Type B pancreatic cell (in vitro differentiated cells): ENCODE data around the gene ELMOD1. TPM values are rescaled to one million over a fixed set of nuclear protein-coding genes. Genes with fewer than 3 reads are reported as not detected.
"Not testable (repeated sequence)": the region's sequence is repeated elsewhere in the genome, so short reads cannot be mapped to it uniquely, and the experiment has no call there.

Source experiments
- DNase-seq: peaks from one replicate; pipeline ENCODE4 v3.0.0; 2021; ENCODE audit warnings: mixed read lengths; ENCODE audit not compliant: unreplicated experiment; ENCODE audit errors: extremely low spot score
- H3K27ac Mint-ChIP-seq: 2 replicates; pipeline ENCODE4 v1.8.0; 2021; ENCODE audit warnings: mild to moderate bottlenecking, mixed read lengths
- H3K27me3 Mint-ChIP-seq: 2 replicates; pipeline ENCODE4 v1.8.0; 2021; ENCODE audit warnings: mixed read lengths
- H3K36me3 Mint-ChIP-seq: 2 replicates; pipeline ENCODE4 v1.8.0; 2021; ENCODE audit warnings: mixed read lengths
- H3K4me1 Mint-ChIP-seq: one replicate; pipeline ENCODE4 v1.8.0; 2021; ENCODE audit warnings: mixed read lengths; ENCODE audit not compliant: unreplicated experiment
- H3K4me3 Mint-ChIP-seq: 2 replicates; pipeline ENCODE4 v1.8.0; 2021; ENCODE audit warnings: mild to moderate bottlenecking, mixed read lengths
- H3K9me3 Mint-ChIP-seq: 2 replicates; pipeline ENCODE4 v1.8.0; 2021; ENCODE audit warnings: mixed read lengths
- CTCF ChIP-seq: fragments of 200-600 bp; sonication (generic); conservative IDR thresholded peaks from 2 replicates; pipeline ENCODE4 v1.5.0; 2021; ENCODE audit warnings: antibody characterized with exemption, mild to moderate bottlenecking
- total RNA-seq: library from RNA; stranded (reverse); gene quantifications from 2 replicates; pipeline ENCODE4 v1.2.1, GENCODE V29; 2021; ENCODE audit warnings: low replicate concordance

Gene ELMOD1
- total RNA-seq, 1 donor from 2014 or later, result 4.0 TPM

GRCh38 chr11:107565219-107565937 lies 25.6 kb upstream of the ELMOD1 start, which contains the start of gene ALKBH8:
Gene ALKBH8 (minus strand): TSS chr11:107565735. CDS start chr11:107560893, 4,842 bp downstream.
- TF ChIP-seq CTCF, result peak; percentile 15
- peak; percentile 71 for DNase-seq
- H3K27me3 Mint-ChIP-seq, result no peaks in the 10 kb centered on the region
- H3K4me3 Mint-ChIP-seq, result peak within 1 kb of the TSS; percentile 99
- H3K9me3 Mint-ChIP-seq, result no peaks in the 10 kb centered on the region
- peak within 1 kb of the TSS; percentile 93 for H3K27ac Mint-ChIP-seq
- peaks cover 33% of the 10 kb centered on the region for H3K4me1 Mint-ChIP-seq
- H3K36me3 Mint-ChIP-seq, result no peaks in the 10 kb centered on the region

DNA sequence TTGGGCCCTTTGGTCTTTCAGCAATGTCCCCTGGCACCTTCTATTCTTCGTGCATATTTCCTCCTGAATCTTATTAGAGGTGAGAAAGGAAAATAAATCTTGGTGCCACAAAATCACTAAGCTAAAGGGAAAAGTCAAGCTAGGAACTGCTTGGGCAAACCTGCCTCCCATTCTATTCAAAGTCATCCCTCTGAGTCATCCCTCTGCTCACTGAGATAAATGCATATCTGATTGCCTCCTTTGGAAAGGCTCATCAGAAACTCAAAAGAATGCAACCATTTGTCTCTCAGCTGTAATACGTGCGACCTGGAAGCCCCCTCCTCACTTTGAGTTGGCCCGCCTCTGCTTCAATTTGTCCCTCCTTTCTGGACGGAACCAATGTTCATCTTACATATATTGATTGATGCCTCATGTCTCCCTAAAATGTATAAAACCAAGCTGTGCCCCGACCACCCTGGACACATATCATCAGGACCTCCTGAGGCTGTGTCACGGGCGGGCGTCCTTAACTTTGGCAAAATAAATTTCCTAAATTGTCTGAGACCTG lies 24.9 kb upstream of the ELMOD1 start:
- H3K36me3 Mint-ChIP-seq, H3K27me3 Mint-ChIP-seq, H3K9me3 Mint-ChIP-seq, DNase-seq: not testable (repeated sequence)
- Mint-ChIP-seq H3K4me1 (peaks cover 33% of the 10 kb centered on the region), H3K27ac (peak overlapping the region; percentile 93), H3K4me3 (peak overlapping the region; percentile 99)

DNA sequence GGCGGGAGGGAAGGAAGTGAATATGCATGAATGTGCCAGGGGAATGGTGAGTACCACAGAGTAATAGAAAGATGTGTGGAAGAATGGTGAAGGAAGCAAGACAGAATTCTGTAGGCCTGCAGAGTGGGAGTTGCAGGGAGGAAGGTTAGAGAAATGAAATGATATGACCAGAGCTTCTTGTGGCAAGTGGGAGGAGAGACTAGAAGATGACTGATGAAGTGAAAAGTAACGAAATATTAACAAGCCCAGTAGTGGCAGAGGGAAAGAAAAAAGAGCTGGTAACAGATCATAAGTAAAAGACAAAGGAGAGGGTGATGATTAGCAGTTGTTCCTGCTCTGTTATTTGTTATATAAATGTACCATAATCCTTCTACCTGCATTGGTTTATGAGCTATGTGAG lies 24.4 kb upstream of the ELMOD1 start:
- Mint-ChIP-seq H3K27ac (no peak overlapping the region), H3K36me3 (no peaks in the 10 kb centered on the region), H3K4me3 (peak overlapping the region; percentile 99), H3K9me3 (no peaks in the 10 kb centered on the region), H3K27me3 (no peaks in the 10 kb centered on the region), H3K4me1 (peaks cover 33% of the 10 kb centered on the region)
- TF ChIP-seq CTCF, result no peak
- DNase-seq, result no peak

DNA sequence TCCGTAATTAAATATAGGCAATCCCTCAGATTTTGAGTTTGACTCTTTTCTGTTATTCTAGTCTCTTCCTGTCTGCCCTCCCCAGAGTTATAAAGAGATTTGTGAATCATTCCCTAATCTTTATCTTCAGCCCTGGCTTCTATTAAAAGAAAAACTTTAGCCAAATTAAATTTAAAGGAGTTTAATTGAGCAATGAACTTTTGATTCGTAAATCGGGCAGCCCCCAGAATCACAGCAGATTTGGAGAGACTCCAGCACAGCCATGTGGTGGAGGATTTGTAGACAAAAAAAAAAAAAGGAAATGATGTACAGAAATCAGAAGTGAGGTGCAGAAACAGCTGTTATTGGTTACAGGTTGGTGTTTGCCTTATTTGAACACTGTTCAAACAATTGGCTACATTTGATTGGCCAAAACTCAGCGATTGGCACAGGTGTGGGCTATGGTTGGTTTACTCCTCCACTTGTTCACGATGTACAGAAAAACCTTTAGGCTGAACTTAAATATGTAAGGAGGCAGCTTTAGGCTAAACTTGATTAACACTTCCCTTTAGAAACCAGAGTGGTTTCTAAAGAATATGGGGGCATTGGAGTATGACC lies 23.1 kb upstream of the ELMOD1 start:
- peaks cover 30% of the 10 kb centered on the region for H3K4me1 Mint-ChIP-seq
- H3K4me3 Mint-ChIP-seq, result no peak overlapping the region
- H3K27ac Mint-ChIP-seq, result no peak overlapping the region

GRCh38 chr11:107570015-107570414 lies 20.9 kb upstream of the ELMOD1 start:
- Mint-ChIP-seq H3K9me3 (no peaks in the 10 kb centered on the region), H3K4me1 (peaks cover 12% of the 10 kb centered on the region), H3K4me3 (no peak overlapping the region), H3K27me3 (no peaks in the 10 kb centered on the region), H3K27ac (no peak overlapping the region), H3K36me3 (no peaks in the 10 kb centered on the region)
- DNase-seq, result no peak
- TF ChIP-seq CTCF, result no peak

More for the DNA sequence above, 23.1 kb upstream of the ELMOD1 start:
- DNase-seq, result no peak
- Mint-ChIP-seq H3K27me3 (no peaks in the 10 kb centered on the region), H3K9me3 (no peaks in the 10 kb centered on the region), H3K36me3 (no peaks in the 10 kb centered on the region)
- no peak for TF ChIP-seq CTCF

DNA sequence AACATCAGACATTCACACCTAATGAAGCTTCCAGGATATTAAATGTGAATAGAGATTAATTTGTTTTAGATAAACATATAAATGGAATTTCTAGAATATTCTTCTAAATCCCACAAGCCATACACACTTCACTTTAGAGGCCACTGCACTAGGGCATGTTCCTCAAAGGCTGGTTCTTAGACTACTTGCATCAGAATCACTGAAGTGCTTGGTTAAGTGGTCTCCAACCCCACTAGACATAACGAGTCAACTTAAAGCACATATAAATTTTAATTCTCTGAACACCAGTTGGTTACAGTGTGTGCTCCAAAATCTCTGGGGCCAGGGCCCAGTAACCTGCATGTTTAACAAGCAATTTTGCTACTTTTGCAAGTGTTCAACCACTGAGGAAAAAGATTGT lies 17.5 kb upstream of the ELMOD1 start:
- Mint-ChIP-seq H3K27ac (peak overlapping the region; percentile 22), H3K27me3 (no peaks in the 10 kb centered on the region), H3K36me3 (no peaks in the 10 kb centered on the region), H3K4me3 (no peak overlapping the region), H3K4me1 (peaks cover 11% of the 10 kb centered on the region), H3K9me3 (no peaks in the 10 kb centered on the region)
- no peak for DNase-seq
- TF ChIP-seq CTCF, result no peak
